Stimulated activated CD8-positive, alpha-beta memory T cell treated with anti-CD3 and anti-CD28 coated beads, Interleukin-15, amount 100 ng/mL, for 48 hours (primary cell): ENCODE results near the gene TBATA.

ENCODE experiments used
- DNase-seq, 2 donors: peaks; one replicate each; pipeline ENCODE4 v3.0.0-alpha.2; 2020; ENCODE audit warnings: low read depth in 2 of 2

TBATA gene

GRCh38 chr10:70807556-70807955 is 22.4 kb upstream of the TBATA start:
- DNase-seq = no peak

DNA sequence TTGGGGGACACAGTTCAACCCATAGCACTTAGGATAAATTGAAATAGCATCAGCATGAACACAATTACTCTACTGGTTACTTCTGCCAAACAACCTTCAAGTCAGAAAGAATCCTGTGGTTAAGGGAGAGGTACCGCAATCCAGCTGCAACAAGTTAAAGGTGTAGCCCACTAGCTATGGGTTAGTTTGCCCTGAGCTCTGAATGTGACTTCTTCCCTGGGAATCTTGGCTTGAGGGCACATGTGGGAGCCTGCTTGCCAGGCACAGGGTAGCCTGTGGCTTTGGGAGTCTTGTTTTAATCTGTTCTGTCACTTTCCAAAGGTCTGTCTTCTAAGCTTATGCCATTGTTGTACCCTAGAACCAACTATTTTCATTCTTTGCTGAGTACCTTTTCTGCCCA is 21.7 kb upstream of the TBATA start:
- no peak for DNase-seq

GRCh38 chr10:70805619-70806215 is 20.5 kb upstream of the TBATA start:
- DNase-seq = no peak

DNA sequence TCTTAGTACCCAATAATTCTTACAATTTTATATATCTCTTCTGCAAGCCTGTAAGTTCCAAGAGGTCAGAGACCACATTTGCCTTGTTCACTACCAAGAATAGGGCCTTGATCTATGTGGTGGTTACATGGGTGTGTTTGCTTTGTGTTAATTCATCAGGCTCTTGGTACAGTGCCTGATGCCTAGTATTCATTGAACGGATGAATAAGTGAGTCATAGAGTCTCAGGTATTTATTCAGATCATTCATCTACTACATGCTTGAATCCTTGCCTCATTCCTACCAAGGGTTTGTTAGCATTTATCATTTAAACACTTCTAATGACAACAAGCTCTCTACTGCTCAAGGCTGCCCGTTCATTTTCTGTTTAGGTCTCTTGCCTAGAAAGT is 19.2 kb upstream of the TBATA start:
- DNase-seq = no peak

GRCh38 chr10:70803775-70804420 is 18.7 kb upstream of the TBATA start:
- DNase-seq = no peak

GRCh38 chr10:70801854-70802253 is 16.7 kb upstream of the TBATA start:
- DNase-seq = no peak

- DNase-seq = no peak
Measured at GRCh38 chr10:70799124-70799523, 13.9 kb upstream of the TBATA start.

DNA sequence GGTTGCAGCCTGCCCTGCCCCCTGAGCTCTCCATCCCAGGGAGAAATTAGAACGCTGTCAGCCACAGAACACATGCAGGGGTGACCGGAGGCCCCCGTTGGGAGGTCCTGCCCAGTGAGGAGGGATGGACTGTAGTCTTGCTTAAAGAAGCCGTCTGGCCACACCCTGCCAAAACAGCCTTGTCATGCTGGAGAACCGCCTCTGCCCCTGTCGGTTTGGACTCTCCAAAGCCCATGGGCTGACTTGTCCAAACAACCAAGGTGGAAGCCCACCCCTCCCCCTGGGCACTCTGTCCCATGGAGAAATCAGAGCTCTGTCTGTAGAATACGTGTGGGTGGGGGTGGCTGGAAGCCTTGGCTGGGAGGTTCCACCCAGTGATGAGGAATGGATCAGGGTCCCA is 12.7 kb upstream of the TBATA start:
- no peak for DNase-seq

GRCh38 chr10:70795613-70796012 is 10.4 kb upstream of the TBATA start:
- no peak for DNase-seq

DNA sequence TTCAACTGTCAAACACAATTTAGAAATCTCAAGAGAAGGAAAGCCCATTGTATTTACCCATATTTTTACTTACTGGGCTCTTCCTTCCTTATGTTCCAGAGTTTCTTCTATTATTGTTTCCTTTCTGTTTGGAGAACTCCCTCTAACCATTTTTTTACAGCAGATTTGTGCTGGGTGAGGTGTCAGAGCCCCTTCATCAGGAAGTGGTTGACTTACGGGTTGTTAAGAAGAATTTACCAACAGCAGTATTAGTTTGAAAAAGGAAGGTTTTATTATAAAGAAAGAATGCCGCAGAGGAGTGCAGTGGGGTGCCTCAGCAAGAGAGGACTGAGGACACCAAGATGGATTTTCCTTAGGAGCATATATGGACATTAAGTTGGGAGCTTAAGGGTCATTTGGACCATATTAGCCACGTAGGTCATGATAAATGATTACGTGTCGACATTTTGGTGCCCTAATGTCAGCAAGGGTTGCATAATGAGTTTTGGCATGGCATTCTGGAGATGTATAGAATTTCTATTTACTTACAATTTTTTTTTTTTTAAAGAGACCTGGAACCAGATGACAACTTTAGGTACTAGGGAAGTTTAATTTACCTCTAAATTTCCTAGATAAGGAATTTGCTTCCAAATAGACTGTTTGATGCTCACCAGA is 6.3 kb upstream of the TBATA start:
- DNase-seq = no peak

DNA sequence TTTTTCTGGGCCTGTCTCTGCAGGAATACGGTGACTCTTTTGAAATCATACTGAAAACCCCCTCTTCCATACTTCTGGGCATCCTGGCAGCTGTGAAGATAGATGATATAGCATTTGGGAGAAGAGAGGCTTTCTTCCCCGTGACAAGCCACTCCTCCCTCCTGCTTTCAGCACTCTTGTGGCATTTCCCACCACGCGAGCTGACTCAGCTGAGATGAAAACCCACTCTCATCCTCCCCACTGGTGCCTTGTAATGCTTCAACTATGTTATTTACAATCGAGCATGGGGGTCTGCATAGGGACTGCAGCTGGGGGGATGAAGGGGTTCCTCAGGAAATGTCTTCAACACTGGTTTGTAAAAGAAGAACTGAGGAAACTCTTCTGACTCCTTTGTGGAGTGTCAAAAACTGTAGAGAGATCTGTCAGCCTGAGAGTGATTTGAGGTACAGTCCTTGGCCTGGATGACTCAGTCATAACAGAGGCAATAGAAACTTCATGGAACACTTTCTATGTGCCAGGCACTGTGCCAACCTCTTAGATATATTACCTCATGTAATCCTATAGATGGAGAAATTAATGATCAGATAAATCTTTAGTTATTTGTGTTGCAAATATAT is 1.7 kb upstream of the TBATA start:
- DNase-seq = peak in 1 of 2 donors; percentile 8

DNA sequence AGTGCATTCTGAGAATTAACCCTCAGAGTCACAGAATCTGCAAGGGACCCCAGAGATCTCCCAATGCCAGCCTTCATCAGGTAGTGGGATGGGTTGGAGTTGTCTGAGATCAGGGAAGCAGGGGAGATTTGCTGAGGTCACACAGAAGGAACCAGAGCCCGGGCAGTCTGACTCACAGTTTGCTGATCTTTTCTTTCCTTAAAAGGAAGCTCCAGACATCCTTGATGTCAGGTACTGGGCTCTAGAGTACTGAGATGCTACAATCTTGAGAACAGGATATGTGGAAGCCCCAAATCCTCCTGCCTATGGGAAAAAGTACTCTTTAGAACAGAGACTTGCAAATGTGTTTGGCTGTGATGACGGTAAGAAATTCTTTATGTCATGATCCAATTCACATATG is 706 bp downstream of the TBATA start:
- no peak for DNase-seq

GRCh38 chr10:70784016-70784415 is 1.2 kb downstream of the TBATA start:
- no peak for DNase-seq

- no peak for DNase-seq
Measured at GRCh38 chr10:70782746-70783680, 2.2 kb downstream of the TBATA start.

DNA sequence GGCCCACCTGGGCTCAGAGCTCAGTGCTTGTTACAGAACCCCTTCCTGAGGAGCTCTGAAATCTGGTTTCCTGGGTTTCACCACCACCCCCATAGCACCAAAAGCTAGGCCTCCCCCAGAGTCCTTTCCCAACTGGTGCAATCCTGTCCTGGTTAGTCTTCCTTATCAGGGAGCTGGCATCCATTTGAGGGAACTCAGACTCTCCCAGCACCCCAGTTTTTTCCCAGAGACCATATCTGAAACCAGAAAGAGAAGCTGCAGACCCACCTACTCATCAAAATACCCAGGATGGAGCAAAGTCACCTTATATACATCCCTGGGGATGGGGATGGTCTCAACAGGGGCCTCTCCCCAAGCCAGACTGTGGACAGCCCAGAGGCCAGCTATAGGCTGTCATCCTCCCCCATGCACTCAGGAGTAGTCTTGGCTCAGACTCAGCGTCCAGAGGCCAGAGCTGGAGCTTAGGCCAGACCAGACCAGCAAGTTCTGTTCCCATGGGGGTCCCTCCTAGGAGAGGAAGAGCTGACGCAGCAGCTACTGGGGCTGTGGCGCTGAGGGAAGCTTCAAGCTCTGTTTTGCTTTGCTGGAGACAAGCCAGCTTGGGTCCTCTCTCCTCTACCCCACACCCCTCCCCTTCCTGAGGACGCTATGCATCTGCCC is 3.0 kb downstream of the TBATA start:
- no peak for DNase-seq

DNA sequence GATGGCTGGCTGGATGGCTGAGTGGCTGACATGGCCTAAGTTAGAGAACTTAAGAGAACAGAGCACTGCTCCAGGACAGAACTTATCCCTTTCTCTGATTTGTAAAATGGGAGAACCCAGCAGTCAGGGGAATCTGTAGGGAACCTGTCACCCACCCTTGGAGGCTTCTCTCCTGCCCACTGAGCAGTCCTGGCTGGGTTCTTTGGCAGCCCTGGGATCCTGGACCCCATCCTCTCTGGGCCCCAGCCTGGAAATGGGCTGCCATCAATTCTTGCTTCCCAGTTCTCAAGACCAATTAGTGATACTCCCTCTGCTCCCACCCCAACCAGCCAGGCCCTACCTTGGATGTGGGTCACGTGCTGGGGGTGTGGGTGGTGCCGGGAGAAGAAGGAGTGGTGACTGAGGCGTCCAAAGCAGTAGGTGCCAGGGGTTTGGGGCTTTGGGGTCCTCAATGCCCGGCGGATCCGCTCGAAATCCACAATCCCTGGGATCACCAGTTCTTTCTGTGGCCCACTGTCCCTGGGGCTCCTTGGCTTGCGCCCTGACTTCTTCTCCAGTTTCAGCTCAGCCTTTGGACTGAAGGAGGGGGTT is 3.6 kb downstream of the TBATA start:
- DNase-seq = no peak

GRCh38 chr10:70780772-70781171 is 4.4 kb downstream of the TBATA start:
- no peak for DNase-seq

- DNase-seq = no peak
Measured at GRCh38 chr10:70780370-70780760, 4.8 kb downstream of the TBATA start.

DNA sequence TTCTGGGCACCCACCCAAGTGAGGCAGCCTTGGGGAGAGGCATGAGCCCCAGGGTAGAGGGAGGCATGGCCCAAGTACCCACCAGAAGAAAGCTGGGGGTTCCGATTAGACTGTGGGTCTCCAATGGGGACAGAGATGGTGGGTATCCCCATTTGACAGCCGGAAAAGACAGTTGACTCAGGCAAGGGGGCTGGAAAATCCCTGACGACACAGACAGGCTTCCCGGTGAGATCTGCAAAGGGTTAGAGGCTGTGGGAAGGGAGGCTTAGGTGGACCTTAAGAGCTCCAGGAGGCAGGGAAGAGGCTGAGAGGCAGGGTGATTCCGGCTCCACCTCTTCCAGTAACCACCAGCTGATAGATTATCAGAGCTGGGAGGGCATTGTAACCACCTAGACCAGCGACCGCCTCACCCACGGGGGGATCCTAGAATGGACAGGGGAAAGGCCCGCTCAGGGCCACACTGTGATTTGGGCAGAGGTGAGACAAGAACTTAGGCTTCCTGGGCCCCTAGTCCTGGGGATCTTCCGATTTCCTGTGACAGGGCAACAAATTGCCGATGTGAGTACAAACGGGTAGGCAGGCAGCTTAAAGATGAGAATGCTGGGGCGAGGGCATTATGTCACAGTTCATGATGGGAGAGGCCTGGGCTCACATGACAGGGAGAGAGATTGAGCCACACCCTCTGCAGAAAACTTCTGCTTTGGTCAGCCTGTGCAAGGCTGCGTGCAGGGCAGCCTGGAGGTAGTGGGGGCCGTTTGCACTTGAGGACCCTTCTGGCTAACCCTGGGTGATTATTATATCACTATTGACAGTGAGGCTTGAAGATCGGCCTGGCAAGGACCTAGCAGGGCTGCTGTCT is 5.4 kb downstream of the TBATA start:
- no peak for DNase-seq

GRCh38 chr10:70779088-70779487 is 6.1 kb downstream of the TBATA start:
- no peak for DNase-seq
